Neural cell (in vitro differentiated cells): Measurements from ENCODE around the gene JAG2. TPM values are rescaled to one million over a fixed set of nuclear protein-coding genes. Genes with fewer than 3 reads are reported as not detected.

Experiments used
- H2AFZ ChIP-seq: fragments of 200-600, 300-800 bp; sonication (generic), shearing (Covaris generic); 2 replicates; pipeline ENCODE4 v1.6.0; 2014; ENCODE audit warnings: low read depth, mild to moderate bottlenecking, antibody characterized with exemption, low read length, moderate library complexity
- H3F3A ChIP-seq: fragments of 200-600 bp; shearing (Covaris generic); 2 replicates; pipeline ENCODE4 v1.6.1; 2016; ENCODE audit warnings: mild to moderate bottlenecking, moderate library complexity, mixed read lengths, antibody characterized with exemption, low read length; ENCODE audit not compliant: insufficient read depth, poor library complexity, severe bottlenecking
- H3K27ac ChIP-seq: fragments of 200-600, 300-800 bp; sonication (generic), shearing (Covaris generic); 2 replicates; pipeline ENCODE4 v1.5.1; 2014; ENCODE audit warnings: mild to moderate bottlenecking, low read length, moderate library complexity
- H3K27me3 ChIP-seq: fragments of 300-800, 200-600 bp; sonication (generic), shearing (Covaris generic); 2 replicates; pipeline ENCODE4 v1.6.0; 2014; ENCODE audit warnings: mild to moderate bottlenecking, low read depth, low read length, moderate library complexity; ENCODE audit not compliant: insufficient read depth
- H3K36me3 ChIP-seq: fragments of 300-800, 200-600 bp; sonication (generic), shearing (Covaris generic); 2 replicates; pipeline ENCODE4 v1.5.1; 2014; ENCODE audit warnings: mild to moderate bottlenecking, antibody characterized with exemption, low read length, moderate library complexity; ENCODE audit not compliant: insufficient read depth
- H3K4me2 ChIP-seq: fragments of 300-800, 200-600 bp; sonication (generic), shearing (Covaris generic); 2 replicates; pipeline ENCODE4 v1.6.0; 2014; ENCODE audit warnings: mild to moderate bottlenecking, low read length
- H3K4me3 ChIP-seq: fragments of 300-800, 200-600 bp; sonication (generic), shearing (Covaris generic); 2 replicates; pipeline ENCODE4 v1.5.1; 2014; ENCODE audit warnings: mild to moderate bottlenecking, low read length, moderate library complexity
- H3K79me2 ChIP-seq: fragments of 200-600 bp; shearing (Covaris generic); replicated peaks from 2 replicates; pipeline ENCODE4 v1.6.0; 2014; ENCODE audit warnings: mild to moderate bottlenecking, low read length, moderate library complexity; ENCODE audit not compliant: insufficient read depth
- H3K9ac ChIP-seq: fragments of 300-800, 200-600 bp; sonication (generic), shearing (Covaris generic); 2 replicates; pipeline ENCODE4 v1.6.1; 2016; ENCODE audit warnings: mild to moderate bottlenecking, low read length, mixed read lengths
- H3K9me2 ChIP-seq: fragments of 200-600 bp; shearing (Covaris generic); 2 replicates; pipeline ENCODE4 v1.6.1; 2016; ENCODE audit warnings: mild to moderate bottlenecking, low read length, mixed read lengths; ENCODE audit not compliant: insufficient read depth
- H3K9me3 ChIP-seq: fragments of 200-600, 300-800 bp; sonication (generic), shearing (Covaris generic); 2 replicates; pipeline ENCODE4 v1.6.1; 2016; ENCODE audit warnings: mild to moderate bottlenecking, mixed run types, low read length, moderate library complexity, mixed read lengths
- H4K20me1 ChIP-seq: fragments of 200-600 bp; shearing (Covaris generic); 2 replicates; pipeline ENCODE4 v1.6.1; 2016; ENCODE audit warnings: mild to moderate bottlenecking, mixed run types; ENCODE audit not compliant: insufficient read depth
- EP300 ChIP-seq: fragments of 450-650 bp; conservative IDR thresholded peaks from 2 replicates; pipeline ENCODE4 v1.6.1; 2014; ENCODE audit warnings: antibody characterized with exemption, mild to moderate bottlenecking, moderate library complexity; ENCODE audit not compliant: poor library complexity, severe bottlenecking
- EZH2 ChIP-seq: fragments of 200-600, 300-800 bp; shearing (Covaris generic), sonication (generic); IDR thresholded peaks from 2 replicates; pipeline ENCODE4 v1.6.1; 2014; ENCODE audit warnings: antibody characterized with exemption, low read length, borderline replicate concordance, mild to moderate bottlenecking; ENCODE audit not compliant: insufficient read depth, poor library complexity, severe bottlenecking
- MXI1 ChIP-seq: fragments of 450-650 bp; conservative IDR thresholded peaks from 2 replicates; pipeline ENCODE4 v1.6.1; 2014; ENCODE audit warnings: antibody characterized with exemption, mild to moderate bottlenecking; ENCODE audit not compliant: poor library complexity, severe bottlenecking
- POLR2AphosphoS5 ChIP-seq: IDR thresholded peaks from 2 replicates; pipeline ENCODE4 v1.6.1; 2012
- RAD21 ChIP-seq: fragments of 450-650 bp; conservative IDR thresholded peaks from 2 replicates; pipeline ENCODE4 v1.6.1; 2014; ENCODE audit warnings: antibody characterized with exemption, mild to moderate bottlenecking, moderate library complexity
- SMC3 ChIP-seq: fragments of 450-650 bp; conservative IDR thresholded peaks from 2 replicates; pipeline ENCODE4 v1.6.1; 2014; ENCODE audit warnings: antibody characterized with exemption, mild to moderate bottlenecking, moderate library complexity; ENCODE audit not compliant: poor library complexity
- TAF1 ChIP-seq: IDR thresholded peaks from 2 replicates; pipeline ENCODE4 v1.6.1; 2012; ENCODE audit warnings: low read depth
- polyA plus RNA-seq: library from polyadenylated mRNA; depleted of rRNA; stranded (reverse); fragments of >200 nt; gene quantifications from 2 replicates; pipeline ENCODE4 v1.2.3, GENCODE V29; 2014
- TF ChIP-seq, protein P1 (sequence below): IDR thresholded peaks from 2 replicates; pipeline ENCODE4 v1.6.1; 2012; ENCODE audit warnings: borderline replicate concordance
- TF ChIP-seq, protein P2 (sequence below): fragments of 450-650 bp; IDR thresholded peaks from 2 replicates; pipeline ENCODE4 v1.5.1; 2014; ENCODE audit warnings: antibody characterized with exemption, mild to moderate bottlenecking, moderate library complexity; ENCODE audit not compliant: poor library complexity, severe bottlenecking

Gene JAG2
- polyA plus RNA-seq, 1 donor from 2014 or later, result 20.3 TPM

DNA sequence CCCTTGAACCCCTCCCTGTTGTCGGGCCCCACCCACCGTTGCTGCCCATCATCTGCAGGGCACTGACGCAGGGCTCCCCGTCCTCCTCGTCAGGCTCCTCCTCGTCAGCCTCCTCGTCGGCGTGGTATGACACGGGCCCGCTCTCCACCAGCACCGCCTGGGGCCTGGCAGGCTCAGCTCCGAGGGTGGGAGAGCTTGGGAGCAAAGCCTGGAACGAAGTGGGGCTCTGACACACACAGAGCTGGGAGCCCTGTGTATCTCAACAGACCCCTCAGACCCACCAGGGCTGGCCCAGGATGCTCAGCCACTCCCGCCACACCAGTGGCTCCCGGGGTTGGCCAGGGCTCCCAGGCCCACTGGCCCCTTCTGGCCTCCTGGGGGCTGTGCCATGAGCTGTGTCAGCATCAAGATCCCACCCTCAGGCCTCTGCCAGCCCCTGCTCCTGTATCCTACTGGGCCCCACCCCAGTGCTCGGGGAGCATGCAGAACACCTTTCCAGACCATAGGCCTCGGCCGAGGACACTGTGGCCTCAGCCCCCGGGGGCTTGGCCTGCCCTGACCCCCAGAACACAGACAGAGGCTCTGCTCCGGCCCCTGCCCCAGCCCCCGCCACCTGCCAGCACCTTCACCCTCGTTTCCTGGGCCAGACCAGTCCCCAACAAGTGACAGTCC is 42.6 kb upstream of the JAG2 start:
- H3K9ac ChIP-seq, result no peak overlapping the region
- no peaks in the 10 kb centered on the region for H3K9me3 ChIP-seq
- no peaks in the 10 kb centered on the region for H3K9me2 ChIP-seq
- H3K27me3 ChIP-seq, result no peaks in the 10 kb centered on the region
- no peak overlapping the region for H3K4me3 ChIP-seq
- no peak overlapping the region for H3K27ac ChIP-seq
- TF ChIP-seq EP300 (no peak), RAD21 (no peak), TAF1 (no peak), POLR2AphosphoS5 (no peak), MXI1 (no peak), SMC3 (no peak)
- TF ChIP-seq, protein P1, sequence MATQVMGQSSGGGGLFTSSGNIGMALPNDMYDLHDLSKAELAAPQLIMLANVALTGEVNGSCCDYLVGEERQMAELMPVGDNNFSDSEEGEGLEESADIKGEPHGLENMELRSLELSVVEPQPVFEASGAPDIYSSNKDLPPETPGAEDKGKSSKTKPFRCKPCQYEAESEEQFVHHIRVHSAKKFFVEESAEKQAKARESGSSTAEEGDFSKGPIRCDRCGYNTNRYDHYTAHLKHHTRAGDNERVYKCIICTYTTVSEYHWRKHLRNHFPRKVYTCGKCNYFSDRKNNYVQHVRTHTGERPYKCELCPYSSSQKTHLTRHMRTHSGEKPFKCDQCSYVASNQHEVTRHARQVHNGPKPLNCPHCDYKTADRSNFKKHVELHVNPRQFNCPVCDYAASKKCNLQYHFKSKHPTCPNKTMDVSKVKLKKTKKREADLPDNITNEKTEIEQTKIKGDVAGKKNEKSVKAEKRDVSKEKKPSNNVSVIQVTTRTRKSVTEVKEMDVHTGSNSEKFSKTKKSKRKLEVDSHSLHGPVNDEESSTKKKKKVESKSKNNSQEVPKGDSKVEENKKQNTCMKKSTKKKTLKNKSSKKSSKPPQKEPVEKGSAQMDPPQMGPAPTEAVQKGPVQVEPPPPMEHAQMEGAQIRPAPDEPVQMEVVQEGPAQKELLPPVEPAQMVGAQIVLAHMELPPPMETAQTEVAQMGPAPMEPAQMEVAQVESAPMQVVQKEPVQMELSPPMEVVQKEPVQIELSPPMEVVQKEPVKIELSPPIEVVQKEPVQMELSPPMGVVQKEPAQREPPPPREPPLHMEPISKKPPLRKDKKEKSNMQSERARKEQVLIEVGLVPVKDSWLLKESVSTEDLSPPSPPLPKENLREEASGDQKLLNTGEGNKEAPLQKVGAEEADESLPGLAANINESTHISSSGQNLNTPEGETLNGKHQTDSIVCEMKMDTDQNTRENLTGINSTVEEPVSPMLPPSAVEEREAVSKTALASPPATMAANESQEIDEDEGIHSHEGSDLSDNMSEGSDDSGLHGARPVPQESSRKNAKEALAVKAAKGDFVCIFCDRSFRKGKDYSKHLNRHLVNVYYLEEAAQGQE, result no peak
- H3K79me2 ChIP-seq, result no peaks in the 10 kb centered on the region
- H3F3A ChIP-seq, result no peaks in the 10 kb centered on the region
- H4K20me1 ChIP-seq, result no peaks in the 10 kb centered on the region
- H3K4me2 ChIP-seq, result no peak overlapping the region
- H3K36me3 ChIP-seq, result no peaks in the 10 kb centered on the region
- no peak overlapping the region for H2AFZ ChIP-seq

DNA sequence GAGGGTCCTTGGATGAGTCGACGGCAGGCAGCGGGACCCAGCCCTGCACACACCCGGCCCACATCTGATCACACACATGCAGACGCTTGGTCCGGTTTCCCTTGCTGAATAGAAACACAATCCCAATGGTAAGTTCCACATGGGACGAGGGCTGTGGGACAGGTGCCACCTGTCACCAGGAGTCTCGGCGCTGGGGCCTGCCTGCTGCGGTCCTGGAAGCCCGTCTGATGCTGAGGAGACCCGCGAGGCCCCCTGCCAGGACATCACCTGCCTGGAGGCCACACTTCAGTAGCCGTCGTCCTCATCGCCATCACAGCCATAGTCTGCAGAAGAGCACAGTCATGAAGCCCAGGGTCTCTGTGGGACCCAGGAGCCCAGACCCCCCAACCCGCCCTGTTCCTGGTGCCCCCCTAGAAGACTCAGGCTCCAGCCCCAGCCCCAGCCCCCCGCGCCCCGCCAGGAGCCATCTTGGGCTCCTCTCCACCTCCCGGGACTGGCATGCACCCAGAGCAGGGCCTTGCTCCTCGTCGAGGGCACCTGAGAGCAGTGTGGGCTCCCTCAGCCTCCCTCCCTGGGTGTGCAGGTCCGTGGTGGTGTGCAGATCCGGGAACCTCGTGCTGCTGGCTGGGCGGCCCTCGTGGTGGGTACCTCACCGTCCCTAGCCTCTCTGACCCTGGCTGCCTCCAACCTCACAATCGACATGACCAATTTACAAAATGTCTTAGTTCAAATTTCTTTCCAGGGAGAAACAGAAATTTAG is 41.9 kb upstream of the JAG2 start:
- Histone ChIP-seq H3K9me2 (no peaks in the 10 kb centered on the region), H3K79me2 (no peaks in the 10 kb centered on the region), H2AFZ (no peak overlapping the region), H3F3A (no peaks in the 10 kb centered on the region), H3K4me3 (no peak overlapping the region), H3K9me3 (no peaks in the 10 kb centered on the region), H3K27ac (no peak overlapping the region), H4K20me1 (no peaks in the 10 kb centered on the region), H3K36me3 (no peaks in the 10 kb centered on the region), H3K9ac (no peak overlapping the region), H3K4me2 (no peak overlapping the region), H3K27me3 (no peaks in the 10 kb centered on the region)
- TF ChIP-seq, protein P2, sequence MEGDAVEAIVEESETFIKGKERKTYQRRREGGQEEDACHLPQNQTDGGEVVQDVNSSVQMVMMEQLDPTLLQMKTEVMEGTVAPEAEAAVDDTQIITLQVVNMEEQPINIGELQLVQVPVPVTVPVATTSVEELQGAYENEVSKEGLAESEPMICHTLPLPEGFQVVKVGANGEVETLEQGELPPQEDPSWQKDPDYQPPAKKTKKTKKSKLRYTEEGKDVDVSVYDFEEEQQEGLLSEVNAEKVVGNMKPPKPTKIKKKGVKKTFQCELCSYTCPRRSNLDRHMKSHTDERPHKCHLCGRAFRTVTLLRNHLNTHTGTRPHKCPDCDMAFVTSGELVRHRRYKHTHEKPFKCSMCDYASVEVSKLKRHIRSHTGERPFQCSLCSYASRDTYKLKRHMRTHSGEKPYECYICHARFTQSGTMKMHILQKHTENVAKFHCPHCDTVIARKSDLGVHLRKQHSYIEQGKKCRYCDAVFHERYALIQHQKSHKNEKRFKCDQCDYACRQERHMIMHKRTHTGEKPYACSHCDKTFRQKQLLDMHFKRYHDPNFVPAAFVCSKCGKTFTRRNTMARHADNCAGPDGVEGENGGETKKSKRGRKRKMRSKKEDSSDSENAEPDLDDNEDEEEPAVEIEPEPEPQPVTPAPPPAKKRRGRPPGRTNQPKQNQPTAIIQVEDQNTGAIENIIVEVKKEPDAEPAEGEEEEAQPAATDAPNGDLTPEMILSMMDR, result no peak
- TF ChIP-seq MXI1 (no peak), EP300 (no peak), RAD21 (no peak), EZH2 (no peak), SMC3 (no peak), TAF1 (no peak), POLR2AphosphoS5 (no peak)
- TF ChIP-seq, protein P1, result no peak
